ENCODE data around the gene DMAP1. TPM values are rescaled to one million over a fixed set of nuclear protein-coding genes. Genes with fewer than 3 reads are reported as not detected.

The DMAP1 gene
- total RNA-seq, 1 donor from 2014 or later: 33.1 TPM

- Mint-ChIP-seq H3K9me3 (ENCODE audit: low read depth) (no peaks in the 10 kb centered on the region), H3K36me3 (ENCODE audit: low read depth) (peaks cover 3% of the 10 kb centered on the region), H3K27me3 (ENCODE audit: low read depth) (no peaks in the 10 kb centered on the region), H3K4me1 (ENCODE audit: low read depth) (no peaks in the 10 kb centered on the region), H3K27ac (ENCODE audit: unreplicated experiment) (no peak overlapping the region), H3K4me3 (ENCODE audit: unreplicated experiment) (no peak overlapping the region)
- TF ChIP-seq CTCF (IDR thresholded peaks at IDR 0.05): no peak
- no peak for DNase-seq (ENCODE audit: low spot score)
Observed at GRCh38 chr1:44263568-44264450, 50.5 kb downstream of the DMAP1 start.

- Mint-ChIP-seq H3K9me3 (ENCODE audit: low read depth) (no peaks in the 10 kb centered on the region), H3K4me1 (ENCODE audit: low read depth) (no peaks in the 10 kb centered on the region), H3K27ac (ENCODE audit: unreplicated experiment) (no peak overlapping the region), H3K36me3 (ENCODE audit: low read depth) (peaks cover 3% of the 10 kb centered on the region), H3K4me3 (ENCODE audit: unreplicated experiment) (no peak overlapping the region), H3K27me3 (ENCODE audit: low read depth) (no peaks in the 10 kb centered on the region)
- DNase-seq (ENCODE audit: low spot score): no peak
- TF ChIP-seq CTCF (IDR thresholded peaks at IDR 0.05): no peak
Observed at GRCh38 chr1:44264451-44264771, 51.1 kb downstream of the DMAP1 start.

GRCh38 chr1:44265656-44266358 lies 52.5 kb downstream of the DMAP1 start:
- Mint-ChIP-seq H3K27ac (ENCODE audit: unreplicated experiment) (no peak overlapping the region), H3K4me3 (ENCODE audit: unreplicated experiment) (no peak overlapping the region), H3K36me3 (ENCODE audit: low read depth) (peaks cover under 1% of the 10 kb centered on the region), H3K27me3 (ENCODE audit: low read depth) (no peaks in the 10 kb centered on the region), H3K4me1 (ENCODE audit: low read depth) (no peaks in the 10 kb centered on the region), H3K9me3 (ENCODE audit: low read depth) (no peaks in the 10 kb centered on the region)
- no peak for DNase-seq (ENCODE audit: low spot score)
- no peak for TF ChIP-seq CTCF (IDR thresholded peaks at IDR 0.05)

GRCh38 chr1:44266400-44267344 lies 53.4 kb downstream of the DMAP1 start:
- Mint-ChIP-seq H3K9me3 (ENCODE audit: low read depth) (no peaks in the 10 kb centered on the region), H3K27me3 (ENCODE audit: low read depth) (no peaks in the 10 kb centered on the region), H3K36me3 (ENCODE audit: low read depth) (no peaks in the 10 kb centered on the region), H3K27ac (ENCODE audit: unreplicated experiment) (no peak overlapping the region), H3K4me3 (ENCODE audit: unreplicated experiment) (no peak overlapping the region), H3K4me1 (ENCODE audit: low read depth) (no peaks in the 10 kb centered on the region)
- TF ChIP-seq CTCF (IDR thresholded peaks at IDR 0.05): no peak
- DNase-seq (ENCODE audit: low spot score): no peak

GRCh38 chr1:44267438-44267837 lies 54.2 kb downstream of the DMAP1 start:
- Mint-ChIP-seq H3K4me3 (ENCODE audit: unreplicated experiment) (no peak overlapping the region), H3K36me3 (ENCODE audit: low read depth) (no peaks in the 10 kb centered on the region), H3K9me3 (ENCODE audit: low read depth) (no peaks in the 10 kb centered on the region), H3K27ac (ENCODE audit: unreplicated experiment) (no peak overlapping the region), H3K27me3 (ENCODE audit: low read depth) (no peaks in the 10 kb centered on the region), H3K4me1 (ENCODE audit: low read depth) (no peaks in the 10 kb centered on the region)
- no peak for TF ChIP-seq CTCF (IDR thresholded peaks at IDR 0.05)
- DNase-seq (ENCODE audit: low spot score): no peak
